ENCODE results near the gene BLOC1S3.
"Not testable (repeated sequence)": the region's sequence is repeated elsewhere in the genome, so short reads cannot be mapped to it uniquely, and the experiment has no call there.

Gene BLOC1S3

DNA sequence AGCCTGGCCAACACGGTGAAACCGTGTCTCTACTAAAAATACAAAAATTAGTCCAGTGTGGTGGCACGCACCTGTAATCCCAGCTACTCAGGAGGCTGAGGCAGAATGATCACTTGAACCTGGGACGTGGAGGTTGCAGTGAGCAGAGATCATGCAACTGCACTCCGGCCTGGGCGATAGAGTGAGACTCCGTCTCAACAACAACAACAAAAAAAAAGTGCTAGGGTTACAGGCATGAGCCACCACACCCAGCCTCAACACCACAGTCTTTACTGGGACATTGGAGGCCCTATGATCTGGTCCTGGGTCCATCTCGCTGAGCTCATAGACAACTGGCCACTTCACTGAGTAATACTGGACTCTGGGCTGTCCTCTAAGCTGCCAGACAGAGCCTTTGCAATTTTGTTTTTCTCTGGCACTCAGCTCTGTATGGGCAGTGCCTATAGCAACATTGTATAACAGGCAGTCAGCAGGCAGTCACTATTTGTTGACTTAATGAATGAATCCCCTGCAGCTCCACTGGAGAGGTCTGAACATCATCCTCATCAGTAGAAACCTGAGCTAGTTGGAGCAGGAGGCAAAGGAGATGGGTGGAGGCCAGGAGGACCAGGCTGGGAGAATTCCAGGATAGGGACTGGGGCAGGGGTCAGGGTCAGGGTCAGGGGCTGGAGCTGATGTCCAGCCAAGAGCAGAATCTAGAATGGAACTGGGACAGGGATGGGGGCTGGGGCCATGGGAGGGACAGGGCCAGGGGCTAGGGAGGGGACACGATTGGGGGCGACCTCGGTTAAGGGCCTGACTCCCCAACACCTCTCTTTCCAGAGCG is 8.1 kb downstream of the BLOC1S3 start:
- DNase-seq, result no peak

DNA sequence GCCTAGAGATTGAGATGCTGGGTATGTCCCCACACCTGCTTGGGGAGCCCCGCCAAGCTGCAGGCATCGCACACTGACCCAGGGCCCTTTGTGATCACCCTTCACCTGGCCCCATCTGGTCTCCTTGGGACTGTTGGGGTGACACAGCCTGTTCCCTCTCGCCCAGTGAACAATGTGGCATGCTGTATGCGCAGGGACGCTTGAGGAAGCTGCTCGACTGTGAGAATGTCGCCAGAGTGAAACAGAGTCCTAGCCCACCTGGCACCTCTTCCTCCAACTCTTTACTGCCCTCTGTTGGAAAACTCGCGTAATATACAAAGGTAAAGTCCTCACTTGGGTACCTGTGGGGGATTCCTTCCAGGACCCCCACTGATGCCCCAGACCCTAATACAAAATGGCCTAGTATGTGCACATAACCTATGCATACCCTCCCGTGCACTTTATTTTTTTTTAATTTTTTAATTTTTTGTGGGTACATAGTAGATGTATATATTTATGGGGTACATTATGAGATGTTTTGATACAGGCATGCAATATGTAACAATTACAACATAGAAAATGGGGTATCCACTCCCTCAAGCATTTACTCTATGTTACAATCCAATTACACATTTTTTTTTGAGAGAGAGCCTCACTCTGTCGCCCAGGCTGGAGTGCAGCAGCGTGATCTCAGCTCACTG is 9.0 kb downstream of the BLOC1S3 start:
- peak in 1 of 2 experiments; percentile 5 for DNase-seq

DNA sequence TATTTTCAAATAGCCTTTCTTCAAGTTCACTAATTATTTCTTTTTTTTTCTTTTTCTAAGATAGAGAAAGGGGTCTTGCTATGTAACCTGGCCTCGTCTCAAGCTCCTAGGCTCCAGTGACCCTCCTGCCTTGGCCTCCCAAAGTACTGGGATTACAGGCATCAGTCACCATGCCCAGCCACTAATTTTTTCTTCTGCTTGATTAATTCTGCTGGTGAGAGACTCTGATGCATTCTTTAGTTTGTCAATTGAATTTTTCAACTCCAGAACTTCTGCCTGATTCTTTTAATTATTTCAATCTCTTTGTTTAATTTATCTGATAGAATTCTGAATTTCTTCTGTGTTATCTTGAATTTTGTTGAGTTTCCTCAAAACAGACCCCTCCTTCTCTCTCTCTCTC is 11.4 kb downstream of the BLOC1S3 start:
- DNase-seq, result no peak

DNA sequence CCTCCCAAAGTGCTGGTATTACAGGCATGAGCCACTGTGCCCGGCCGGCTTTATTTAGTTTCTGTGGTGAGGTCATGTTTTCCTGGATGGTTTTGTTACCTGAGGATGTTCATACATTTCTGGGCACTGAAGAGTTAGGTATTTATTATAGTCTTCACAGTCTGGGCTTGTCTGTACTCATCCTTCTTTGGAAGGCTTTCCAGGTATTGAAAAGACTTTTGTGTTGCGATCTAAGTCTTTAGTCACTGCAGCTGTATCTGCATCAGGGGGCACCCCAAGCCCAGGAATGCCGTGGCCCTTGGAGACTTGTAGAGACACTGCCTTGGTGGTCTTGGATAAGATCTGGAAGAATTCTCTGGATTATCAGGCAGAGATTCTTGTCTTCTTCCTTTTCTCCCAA is 12.8 kb downstream of the BLOC1S3 start:
- no peak for DNase-seq

DNA sequence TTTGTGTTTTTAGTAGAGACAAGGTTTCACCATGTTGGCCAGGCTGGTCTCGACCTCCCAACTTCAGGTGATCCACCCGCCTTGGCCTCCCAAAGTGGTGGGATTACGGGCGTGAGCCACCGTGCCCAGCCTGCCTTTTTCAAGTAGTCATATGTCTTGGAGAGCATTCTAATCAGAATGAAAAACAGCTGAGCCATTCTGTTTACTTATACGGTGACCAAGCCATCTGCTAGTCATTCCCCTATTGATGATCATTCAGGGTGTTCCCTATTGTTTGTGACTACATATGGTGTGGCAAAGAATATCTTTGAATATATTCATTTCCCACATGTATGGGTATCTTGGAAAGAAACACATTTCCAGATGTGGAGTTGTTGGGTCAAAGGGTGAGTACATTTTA is 17.2 kb downstream of the BLOC1S3 start:
- no peak for DNase-seq

DNA sequence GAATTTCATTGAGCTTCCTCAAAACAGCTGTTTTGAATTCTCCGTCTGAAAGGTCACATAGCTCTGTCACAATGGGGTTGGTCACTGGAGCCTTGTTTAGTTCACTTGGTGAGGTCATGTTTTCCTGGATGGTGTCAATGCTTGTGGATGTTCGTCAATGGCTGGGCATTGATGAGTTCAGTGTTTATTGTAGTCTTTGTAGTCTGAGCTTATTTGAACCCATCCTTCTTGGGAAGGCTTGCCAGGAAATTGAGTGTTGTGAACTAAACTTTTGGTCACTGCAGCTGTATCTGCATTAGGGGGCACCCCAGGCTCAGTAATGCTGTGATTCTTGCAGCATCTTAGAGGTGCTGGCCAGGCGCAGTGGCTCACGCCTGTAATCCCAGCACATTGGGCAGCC is 22.0 kb downstream of the BLOC1S3 start:
- DNase-seq, result no peak

DNA sequence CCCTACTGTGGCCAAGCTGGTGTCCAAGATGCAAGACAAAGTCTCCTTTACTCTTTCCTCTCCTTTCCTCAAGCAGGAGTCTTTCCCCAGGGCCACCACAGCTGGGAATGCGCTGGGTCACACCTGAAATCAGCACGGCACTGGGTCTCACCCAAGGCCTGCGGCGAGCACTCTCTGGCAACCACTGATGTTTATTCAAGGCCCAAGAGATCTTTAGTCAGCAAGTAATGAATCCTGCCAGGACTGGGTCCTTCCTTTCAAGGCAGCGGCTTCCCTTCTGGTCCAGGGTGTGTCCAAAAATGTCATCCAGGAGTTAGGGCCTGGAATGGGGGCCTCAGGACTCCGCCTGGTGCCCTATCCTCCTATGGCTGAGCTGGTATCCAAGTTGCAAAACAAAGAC is 24.1 kb downstream of the BLOC1S3 start:
- DNase-seq, result no peak

DNA sequence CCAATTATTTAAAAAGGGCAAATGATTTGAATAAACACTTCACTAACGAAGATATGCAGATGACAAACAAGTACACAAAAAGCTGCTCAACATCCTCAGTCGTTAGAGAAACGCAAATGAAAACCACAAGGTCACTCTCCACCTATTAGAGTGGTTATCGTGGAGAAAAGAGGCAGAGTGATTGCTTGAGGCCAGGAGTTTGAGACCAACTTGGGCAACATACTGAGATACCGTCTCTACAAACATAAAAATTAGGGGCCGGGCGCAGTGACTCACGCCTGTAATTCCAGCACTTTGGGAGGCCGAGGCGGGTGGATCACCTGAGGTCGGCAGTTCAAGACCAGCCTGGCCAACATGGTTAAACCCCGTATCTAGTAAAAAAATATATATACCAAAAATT is 27.2 kb downstream of the BLOC1S3 start:
- DNase-seq, result no peak

DNA sequence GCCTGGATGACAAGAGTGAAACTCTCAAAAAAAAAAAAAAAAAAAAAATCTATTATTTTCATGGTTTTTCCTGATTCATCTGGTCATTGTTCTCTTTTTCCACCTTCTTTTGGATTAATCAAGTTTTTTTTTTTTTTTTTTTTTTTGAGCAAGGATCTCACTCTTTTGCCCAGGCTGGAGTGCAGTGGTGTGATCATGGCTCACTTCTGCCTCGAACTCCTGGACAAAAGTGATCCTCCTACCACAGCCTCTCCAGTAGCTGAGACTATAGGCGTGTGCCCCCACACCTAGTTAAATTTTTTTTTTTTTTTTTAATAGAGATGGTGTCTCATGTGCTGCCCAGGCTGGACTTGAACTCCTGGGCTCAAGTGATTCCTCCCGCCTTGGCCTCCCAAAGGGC is 27.7 kb downstream of the BLOC1S3 start:
- no peak for DNase-seq

DNA sequence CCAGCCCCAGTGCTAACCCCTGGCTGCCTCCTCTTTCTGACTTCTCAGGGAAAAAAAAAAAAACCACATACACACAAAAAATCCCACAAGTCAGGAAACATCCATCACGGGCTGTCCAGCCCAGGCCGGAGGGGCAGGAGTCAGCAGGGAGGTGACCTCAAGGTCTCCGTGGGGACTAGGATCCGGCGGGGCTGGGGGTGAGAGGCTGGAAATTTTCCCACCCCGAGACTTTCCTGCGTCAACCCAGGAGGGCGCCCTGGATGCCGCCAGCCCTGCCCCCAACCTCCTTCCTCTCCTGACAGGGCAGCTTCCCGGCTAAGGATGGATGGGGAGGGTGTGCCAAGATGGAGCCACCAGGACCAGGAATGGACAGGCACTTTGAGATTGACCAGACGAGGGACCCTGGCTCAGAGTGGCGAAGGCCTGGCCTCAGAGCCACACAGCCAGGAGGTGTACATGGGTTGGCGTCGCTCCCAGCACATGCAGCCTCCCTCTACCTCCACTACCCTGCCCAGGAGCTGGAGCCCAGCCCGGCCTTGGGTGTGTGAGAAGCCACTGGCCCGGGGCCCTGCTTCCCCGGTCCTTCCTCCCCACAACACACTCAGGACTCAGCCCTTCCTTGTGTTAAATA is 33.3 kb downstream of the BLOC1S3 start:
- DNase-seq, result no peak

DNA sequence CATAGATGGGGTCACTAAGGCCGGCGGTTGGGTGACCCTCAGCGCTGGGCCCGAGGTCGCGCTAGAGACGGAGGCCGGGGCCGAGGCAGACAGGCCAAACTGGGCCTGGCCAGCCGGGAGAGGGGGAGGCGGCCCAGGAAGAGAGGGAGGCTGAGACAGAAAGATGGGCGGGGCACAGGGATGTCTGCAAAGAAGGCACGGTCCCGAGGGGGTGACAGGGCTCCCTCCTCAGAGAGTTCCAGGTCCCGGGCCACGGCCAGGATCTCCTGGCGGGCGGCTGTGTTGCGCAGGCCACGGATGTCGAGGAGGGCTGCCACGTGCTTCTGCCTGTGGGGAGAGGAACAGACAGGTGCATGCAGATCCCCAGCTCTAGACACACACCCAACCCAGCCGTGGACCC is 34.4 kb downstream of the BLOC1S3 start:
- DNase-seq, result no peak

DNA sequence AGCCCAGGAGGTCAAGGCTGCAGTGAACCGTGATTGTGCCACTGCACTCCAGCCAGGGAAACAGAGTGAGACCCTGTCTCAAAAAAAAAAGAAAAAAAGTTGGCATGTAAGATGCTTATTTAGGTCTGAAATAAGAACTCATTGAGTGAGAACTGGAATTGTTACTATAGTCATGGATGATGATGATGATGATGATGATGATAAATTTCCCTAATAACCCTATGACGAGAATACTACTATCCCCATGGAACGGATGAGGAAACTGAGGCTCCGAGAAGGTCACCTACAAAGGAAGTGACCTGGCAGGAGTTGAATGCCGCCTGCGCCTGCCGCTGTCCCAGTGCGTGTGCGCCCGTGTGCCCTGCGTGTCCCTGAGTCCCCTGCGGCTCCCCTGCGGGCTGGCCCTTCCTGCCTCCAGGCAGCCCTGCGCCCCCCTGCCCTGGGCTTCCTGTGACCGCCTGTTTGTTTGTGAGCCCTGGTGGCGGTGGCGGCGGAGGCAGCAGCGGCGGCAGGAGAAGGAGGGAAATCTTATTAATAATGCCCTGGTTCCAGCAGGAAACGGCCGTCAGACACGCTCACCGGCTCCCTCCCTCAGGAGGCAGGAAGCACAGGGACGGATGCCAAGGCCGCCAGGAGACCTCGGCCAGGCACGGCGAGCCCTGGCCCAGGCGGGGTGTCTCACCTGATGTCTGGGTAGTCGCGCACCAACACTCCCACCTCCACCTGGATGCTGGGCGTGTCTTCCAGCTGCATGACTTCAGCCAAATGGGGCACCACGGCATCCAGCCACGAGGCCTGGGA is 37.0 kb downstream of the BLOC1S3 start:
- DNase-seq, result no peak

DNA sequence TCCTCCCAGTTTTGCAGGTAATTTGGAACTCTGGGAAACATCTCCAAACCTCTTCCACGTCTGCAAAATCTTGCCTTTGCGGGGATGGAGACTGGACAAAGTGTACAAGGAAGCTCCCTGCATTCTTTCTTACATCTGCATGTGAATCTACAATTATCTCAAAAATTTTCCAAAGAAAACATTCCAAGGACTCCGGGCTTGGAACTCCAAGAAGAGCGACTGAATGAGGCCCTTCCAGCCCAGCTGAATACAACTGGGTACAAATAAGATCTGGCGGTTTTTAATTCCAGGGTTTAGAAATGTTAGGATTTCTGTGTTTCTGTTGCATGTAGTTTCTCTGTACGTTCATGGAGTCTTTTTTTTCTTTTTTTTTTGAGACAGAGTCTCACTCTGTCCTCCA is 38.1 kb downstream of the BLOC1S3 start:
- no peak for DNase-seq

DNA sequence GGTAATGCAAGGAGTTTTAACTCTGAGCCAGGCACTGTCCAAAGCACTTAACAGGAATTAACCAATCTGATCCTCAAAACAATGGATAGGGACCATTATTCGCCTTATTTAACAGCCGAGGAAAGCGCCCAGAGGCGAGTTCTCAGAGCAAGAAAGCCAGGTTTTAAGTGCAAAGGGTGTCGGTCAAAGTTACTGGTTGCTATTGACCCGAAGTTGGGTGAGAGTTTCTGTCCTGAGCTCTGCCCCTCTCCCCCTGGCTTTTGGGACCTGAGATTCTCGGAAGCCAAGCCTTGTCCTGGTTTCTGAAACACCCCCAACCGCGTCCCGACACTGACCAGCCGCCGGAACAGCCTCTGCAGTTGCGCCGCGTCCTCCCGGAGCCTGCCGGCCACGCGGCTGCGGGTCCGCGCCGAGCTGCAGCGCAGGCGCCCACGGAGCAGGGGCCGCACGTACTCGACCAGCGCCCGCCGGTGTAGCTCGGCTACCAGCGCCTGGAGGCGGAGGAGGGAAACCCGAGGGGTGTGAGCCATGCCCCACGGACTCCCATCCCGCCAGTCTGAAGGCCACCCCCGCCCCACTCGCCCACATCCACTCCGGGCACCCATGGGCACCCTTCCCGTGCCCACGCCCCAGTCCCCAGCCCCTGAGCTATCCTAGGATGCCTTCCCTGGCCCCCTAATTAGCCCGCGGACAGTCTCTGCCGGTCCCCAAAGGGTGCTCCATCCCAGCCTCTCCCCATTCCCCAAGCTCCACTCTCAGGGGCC is 38.8 kb downstream of the BLOC1S3 start:
- no peak for DNase-seq

DNA sequence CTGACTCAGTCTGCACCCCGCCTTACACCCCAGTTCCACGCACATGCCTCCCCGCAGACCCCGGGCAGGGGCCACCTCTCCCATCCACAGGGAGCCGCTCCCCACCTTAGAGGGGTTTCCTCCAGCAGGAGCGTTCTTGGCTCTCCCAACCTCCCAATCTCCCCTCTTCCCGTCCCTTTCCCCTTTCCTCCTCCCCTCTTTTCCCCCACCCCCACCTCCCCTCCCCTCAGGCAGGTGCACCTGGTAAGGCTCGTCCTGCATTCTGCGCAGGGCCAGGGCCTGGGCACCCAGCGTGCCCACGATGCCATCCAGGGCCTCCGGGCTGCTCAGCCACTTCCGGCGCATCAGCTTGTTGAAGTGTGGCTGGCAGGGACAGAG is 39.4 kb downstream of the BLOC1S3 start:
- DNase-seq, result no peak

DNA sequence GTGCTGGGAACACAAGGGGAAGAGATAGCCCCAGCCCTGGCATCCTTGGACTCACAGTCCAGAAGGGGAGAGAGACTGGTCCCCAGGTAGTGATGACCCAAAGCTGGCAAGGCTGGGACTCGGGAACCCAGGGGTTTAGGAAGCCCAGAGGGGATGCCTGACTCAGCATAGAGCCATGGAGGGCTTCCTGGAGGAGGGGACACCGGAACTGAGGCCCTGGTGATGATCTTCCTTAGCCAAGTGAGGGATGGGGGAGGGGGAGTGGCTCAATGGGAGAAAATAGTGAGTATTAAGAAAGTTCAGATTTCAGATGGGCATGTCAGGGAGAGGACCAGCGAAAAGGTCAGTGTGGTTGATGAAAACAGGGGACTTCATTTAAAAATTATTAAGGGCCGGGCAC is 39.8 kb downstream of the BLOC1S3 start:
- DNase-seq, result no peak

DNA sequence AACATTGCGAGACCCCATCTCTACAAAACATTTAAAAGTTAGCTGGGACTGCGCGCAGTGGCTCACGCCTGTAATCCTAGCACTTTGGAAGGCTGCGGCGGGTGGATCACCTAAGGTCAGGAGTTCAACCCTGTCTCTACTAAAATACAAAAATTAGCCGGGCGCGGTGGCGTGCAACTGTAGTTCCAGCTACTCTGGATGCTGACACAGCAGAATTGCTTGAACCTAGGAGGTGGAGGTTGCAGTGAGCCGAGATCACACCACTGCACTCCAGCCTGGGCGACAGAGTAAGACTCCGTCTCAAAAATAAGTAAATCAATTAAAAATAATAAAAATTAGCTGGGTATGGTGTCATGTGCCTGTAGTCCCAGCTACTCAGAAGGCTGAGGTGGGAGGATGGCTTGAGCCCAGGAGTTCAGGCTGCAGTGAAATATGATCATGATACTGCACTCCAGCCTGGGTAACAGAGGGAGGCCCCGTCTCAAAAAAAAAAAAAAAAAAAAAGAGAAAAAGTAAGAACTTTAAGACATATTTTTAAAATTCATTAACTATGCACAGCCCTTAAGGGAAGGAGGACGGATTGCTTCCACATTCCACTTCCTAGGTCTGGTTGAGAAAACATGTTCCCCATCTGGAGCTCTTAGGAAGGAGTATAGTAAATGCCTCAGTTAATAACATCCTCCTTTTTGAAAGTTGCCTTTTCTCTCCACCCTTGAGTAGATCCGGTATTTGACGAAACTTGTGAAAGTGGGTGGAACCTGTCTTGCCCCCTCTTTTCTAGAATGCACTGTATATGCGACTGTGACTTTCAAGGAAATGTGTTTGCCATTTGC is 40.5 kb downstream of the BLOC1S3 start:
- DNase-seq, result no peak

DNA sequence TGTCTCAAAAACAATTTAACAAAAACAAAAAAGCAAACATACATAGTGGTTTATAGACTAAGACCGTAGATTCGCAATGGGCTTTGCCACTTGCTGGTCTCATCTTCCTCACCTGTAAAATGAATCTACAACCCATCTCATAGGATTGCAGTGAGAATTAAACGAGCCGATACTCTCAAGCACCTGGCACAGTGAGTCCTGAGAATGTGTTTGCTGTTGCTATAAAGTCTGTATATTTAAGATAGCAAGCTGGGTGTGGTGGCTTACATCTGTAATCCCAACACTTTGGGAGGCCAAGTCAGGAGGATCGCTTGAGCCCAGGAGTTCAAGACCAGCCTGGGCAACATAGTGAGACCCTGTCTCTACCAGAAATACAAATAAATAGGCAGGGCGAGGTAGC is 44.1 kb downstream of the BLOC1S3 start:
- DNase-seq, result no peak

DNA sequence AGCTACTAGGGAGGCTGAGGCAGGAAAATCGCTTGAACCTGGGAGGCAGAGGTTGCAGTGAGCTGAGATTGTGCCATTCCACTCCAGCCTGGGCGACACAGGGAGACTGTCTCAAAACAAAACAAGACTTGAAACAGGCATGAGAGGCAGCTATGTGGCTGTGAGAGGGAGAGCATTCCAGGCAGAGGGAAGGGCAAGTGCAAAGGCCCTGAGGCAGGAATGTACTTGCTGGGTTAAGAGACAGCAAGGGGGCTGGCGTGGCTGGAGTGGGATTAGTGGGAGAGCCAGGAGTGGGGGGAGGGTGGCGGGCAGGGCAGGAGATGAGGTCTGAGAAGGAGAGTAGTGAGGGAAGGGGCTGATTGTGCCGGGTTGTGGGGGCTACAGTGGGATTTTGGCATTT is 45.3 kb downstream of the BLOC1S3 start:
- no peak for DNase-seq

DNA sequence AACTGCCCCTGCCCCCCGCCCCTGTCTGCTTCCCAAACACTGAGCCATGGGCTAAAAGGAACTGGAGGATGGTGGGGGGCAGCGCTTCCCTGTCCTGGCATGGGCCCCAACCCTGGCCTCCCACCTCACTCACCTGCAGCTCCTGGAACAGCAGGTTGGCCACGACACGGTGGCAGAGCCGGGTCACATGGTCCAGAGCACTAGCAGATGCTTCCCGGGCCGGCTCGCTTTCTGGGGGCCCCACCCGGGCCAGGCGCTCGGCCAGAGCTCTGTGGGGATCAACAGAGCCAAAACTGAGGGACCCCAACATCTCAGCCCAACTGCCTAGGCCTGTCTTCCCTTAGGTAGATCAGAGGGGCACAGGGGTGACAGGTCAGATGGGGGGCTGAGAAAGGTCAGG is 46.1 kb downstream of the BLOC1S3 start:
- no peak for DNase-seq

DNA sequence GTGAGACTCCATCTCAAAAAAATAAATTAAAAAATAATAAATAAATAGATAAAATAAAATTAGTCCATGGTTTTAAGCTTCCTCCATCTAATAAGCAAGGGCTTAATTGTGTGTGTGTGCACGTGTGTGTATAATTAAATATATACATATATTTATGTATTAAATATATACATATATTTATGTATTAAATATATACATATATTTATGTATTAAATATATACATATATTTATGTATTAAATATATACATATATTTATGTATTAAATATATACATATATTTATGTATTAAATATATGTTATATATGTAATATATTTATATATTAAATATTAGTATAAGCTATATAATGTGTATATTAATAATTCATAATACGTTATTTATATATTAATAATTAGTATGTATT is 50.5 kb downstream of the BLOC1S3 start:
- not testable (repeated sequence) for DNase-seq
